GM19395 (cell line): Measurements from ENCODE around the gene SLCO3A1.

ENCODE experiments used
- ATAC-seq: cut with Tn5 transposase; IDR thresholded peaks from one replicate; pipeline ENCODE4 v1.9.1; 2021; ENCODE audit warnings: mild to moderate bottlenecking, moderate library complexity; ENCODE audit not compliant: unreplicated experiment

SLCO3A1 gene

DNA sequence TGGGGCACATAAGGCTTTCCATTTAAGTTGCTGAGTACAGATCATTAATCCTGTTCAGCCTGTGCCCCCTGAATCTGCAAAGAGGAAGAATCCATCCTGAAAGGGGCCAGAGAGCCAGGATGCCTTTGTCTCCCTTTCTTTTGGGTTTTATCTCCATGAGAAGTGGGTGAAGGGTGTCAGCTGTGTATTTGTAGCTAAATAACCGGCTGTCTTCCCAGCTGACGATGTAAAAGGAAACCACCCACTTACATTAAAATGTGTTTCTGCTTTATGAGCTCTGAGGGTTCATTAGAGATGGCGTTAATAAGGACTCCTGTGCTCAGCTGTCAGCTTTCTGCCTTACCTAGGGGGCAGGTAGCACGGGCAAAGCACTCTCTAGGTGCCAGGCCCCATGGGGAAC, 83.4 kb downstream of the SLCO3A1 start:
- ATAC-seq = no peak

DNA sequence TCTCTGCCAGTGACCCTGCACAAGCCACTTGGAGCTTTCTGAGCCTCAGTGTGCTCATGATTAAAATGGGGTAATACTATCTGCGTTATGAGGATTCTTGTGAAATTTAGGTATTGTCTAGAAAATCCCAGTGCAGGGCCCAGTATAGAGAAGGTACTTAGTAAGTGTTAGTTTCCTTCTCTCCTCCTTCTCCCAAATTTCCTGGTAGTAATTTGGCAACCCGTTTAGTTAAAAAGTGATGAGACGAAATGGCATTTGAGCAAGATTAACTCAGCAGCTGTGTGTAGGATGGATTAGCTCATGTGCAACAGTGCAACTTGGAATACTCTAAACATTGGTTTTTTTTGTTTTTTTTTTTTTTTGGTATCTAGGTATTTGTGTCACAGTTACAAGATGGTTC, 84.6 kb downstream of the SLCO3A1 start:
- ATAC-seq = no peak

DNA sequence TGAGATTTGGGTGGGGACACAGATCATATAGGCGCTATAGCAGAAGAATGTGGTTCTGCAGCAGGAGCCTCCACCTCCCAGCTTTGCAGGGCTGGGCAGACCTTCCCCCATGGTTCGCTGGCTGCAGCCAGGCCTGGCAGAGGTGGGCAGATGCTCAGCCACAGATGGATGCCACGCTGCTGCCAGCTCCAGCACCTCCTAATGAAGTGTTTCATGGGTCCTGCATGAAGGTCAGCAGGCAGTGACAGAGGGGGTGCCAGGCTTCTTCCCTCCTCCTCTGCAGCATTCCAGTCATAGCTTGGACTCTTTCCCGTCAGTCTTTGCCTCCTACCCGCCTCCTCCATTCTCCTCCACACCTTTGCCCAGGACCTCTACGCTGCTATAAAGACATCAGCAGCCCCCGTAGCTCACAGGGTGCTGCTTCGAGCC, 85.9 kb downstream of the SLCO3A1 start:
- ATAC-seq = no peak

DNA sequence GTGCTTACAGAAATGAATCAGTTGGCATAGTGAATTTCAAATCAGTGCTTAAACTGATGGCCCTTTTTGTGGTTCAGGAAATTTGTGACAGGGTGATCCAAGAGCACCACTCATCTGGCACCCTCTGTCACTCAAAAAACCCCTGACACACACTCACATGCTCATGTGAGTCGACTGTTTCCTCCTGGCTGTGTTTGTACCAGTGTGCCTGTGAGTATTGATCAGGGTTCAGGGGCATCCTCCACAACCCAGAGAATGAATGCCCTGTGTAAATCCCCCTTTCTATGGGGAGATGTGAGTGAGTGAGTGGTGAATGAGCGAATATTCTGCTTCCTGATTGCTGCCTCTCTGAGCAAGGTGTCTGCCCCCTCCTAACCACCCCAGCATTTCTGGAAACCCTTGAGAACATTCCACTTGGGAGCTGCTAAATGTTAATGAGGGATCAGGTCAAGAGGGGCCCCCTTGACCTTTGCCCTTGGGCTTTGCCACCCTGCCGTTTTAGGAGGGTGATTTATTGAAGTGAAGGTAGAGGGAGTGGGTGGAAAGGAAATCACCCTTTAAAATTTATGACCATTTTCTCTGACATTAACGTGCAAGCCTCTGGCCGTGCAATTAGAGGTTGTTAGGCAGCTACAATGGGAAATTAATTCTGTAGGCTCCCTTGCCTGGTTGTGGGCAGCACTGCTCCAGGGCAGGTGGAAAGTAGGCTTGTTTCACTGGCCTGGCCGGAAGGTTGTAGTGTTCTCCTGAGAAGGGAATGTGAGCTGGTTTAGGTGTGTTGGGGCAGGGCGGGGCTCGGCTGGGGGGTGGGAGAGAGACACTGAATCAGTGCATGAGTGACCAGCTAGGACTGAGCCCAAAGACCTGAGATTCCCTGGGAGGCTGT, 87.2 kb downstream of the SLCO3A1 start:
- no peak for ATAC-seq

DNA sequence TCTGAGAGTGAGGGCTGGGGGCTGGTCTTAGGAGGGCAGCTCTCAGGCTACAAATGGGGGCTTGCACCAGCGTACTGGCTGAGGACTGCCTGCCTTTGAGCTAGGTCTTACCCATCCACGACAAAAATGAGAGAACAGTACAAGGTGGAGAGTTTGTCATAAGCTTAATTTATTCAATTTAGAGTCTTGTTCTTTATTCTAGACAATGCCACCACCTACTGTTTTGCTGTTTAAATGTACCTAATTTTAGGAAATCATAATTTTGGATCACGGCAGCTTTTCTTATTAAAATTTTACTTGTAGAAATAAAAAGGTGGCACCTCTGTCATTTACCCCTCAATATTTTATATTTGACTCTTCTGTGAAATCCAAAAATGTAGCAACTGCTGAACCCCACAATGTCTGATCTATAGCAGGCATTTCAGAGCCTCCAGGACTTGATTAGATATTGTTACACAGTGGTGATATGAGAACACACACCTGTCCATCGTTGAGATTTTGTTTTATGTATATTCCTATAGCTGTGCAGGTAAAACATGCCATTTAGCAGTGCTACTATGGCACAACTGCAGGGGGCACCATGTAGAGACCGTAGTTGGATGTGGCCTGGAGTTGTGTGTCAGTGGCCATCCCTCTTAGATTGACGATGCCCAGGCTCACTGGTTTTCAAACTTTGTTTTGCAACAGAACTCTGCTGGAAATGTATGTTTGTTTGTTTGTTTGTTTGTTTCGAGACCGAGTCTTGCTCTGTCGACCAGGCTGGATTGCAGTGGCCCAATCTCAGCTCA, 88.6 kb downstream of the SLCO3A1 start:
- no peak for ATAC-seq

DNA sequence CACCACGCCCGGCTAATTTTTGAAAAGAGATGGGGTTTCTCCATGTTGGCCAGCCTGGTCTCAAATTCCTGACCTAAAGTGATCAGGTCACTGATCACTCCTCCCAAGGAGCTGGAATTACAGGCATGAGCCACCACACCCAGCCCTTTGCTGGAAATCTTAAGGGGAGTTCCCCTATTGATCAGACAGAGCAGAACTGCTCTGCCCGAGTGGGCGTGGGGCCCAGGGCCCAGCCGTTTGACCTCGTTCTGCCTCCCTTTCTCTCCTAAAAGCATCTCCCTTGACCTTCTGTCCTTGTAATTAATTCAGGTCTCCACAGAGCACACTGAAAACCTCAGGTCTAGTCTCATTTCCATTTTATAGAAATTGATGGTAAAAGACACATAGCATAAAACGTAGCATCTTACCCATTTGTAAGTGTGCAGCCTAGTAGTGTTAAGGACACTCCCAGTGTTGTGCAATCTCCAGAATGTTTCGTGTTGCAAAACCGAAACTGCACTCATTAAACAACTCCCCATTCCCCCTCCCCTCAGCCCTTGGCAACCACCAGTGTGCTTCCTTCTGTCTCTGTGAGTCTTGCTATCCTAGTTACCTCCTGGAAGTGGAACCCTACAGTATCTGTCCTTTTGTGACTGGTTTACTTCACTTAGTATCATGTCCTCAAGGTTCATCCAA, 89.3 kb downstream of the SLCO3A1 start:
- peak; percentile 79 for ATAC-seq

DNA sequence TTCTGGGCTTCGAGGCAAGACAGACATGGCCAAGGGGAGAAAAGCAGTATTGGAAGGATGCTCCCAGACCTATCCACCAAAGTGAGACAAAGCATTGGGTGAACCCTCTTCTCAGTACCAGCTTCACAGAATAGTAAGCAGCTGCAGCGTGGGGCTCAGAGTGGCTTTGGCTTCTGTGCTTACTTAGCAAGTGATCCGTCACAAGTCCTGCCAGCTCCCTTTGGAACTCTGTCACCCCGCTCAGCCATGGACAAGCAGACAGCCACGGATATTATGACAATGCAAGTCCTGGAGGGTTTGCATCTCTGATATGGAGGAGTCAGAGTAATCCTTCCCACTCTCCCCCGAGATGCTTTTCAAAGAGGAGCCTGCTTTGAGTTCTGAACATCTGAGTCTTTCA, 90.8 kb downstream of the SLCO3A1 start:
- no peak for ATAC-seq

DNA sequence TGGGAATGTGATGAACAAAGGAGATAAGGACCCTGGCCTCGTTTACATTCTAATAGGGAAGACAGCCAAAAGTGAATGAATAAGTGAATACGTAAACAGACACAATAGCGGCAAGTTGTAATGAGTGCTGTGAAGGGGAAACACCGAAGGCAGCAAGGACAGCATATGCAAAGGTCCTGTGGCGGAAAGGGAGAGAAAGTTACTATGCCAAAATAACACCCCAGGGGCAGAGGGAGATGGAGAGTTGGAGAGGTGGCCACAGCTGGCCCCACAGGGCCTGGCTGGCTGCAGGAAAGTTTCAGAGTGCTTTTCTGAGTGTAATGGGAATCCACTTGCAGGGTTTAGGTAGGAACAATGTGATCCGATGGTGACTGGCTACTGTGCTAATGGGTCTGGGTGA, 91.9 kb downstream of the SLCO3A1 start:
- ATAC-seq = no peak

DNA sequence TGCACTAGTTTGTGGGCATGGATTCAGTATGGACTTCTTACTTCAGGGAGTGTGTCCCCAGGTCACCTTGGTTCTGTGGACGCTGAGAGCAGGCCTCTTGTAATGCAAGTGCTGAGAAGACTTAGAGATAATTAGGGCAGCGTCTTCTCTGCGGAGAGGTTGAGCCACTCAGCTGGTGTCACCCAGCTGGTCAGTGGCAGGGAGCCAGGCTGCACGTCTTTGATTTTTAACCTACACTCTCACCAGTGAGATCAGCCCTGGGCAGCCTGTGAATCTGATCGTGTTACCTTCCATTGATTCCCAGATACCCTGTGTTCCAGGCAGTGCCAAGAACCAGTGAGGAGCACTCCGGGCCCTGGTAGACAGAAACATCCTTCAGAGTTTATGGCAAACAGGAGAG, 92.6 kb downstream of the SLCO3A1 start:
- ATAC-seq = no peak

DNA sequence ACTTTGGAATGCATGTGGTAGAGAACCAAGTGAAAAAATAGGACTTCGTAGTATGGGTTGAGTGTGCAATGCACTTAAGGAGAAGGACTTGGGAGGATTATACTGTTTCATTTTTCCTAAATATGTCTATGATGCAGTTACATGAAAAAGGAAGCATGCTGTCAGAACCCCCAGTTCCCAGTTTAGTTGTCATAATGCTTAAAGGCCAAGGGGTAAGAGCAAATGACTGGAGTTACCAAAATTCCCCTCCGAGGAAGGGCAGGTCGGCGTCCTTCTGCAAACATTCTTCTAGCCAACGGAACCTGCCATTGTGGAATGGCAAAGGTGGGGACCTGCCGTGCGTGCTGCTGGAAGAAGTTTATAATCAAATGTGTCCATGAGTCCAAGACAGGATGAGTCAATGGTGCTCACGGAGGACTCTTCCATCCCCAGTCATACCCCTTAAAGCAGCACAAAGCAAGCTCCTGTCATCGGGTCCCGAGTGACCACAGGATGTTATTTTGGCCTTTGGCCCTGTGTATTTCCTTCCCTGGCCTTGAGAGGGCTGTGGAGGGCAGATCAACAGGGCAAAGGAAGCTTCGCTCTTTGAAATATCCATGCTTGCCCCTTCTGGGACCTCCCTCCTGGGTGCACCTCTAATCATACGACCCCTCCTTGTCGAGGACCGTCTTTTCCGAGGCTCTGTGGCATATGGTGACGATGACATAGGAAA, 93.2 kb downstream of the SLCO3A1 start:
- ATAC-seq = no peak

DNA sequence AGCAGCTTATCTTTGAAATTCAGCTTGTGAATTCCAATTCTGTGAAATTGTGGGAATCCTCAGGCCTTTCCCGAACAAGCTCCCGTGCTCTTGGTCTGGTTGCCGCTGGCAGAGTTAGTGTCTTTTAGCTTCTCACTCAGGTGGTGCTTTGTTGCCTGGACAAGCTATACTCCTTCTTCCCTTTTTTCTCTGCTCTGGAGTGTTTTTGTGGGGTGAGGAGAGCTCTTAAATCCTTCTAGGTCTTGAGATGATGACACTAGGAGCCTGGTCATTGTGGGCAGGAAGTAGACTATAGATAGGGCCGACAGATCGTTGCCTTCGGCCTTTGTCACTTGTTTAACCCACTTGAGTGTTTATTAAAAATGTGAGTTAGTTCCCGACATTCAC, 93.8 kb downstream of the SLCO3A1 start:
- ATAC-seq = no peak

DNA sequence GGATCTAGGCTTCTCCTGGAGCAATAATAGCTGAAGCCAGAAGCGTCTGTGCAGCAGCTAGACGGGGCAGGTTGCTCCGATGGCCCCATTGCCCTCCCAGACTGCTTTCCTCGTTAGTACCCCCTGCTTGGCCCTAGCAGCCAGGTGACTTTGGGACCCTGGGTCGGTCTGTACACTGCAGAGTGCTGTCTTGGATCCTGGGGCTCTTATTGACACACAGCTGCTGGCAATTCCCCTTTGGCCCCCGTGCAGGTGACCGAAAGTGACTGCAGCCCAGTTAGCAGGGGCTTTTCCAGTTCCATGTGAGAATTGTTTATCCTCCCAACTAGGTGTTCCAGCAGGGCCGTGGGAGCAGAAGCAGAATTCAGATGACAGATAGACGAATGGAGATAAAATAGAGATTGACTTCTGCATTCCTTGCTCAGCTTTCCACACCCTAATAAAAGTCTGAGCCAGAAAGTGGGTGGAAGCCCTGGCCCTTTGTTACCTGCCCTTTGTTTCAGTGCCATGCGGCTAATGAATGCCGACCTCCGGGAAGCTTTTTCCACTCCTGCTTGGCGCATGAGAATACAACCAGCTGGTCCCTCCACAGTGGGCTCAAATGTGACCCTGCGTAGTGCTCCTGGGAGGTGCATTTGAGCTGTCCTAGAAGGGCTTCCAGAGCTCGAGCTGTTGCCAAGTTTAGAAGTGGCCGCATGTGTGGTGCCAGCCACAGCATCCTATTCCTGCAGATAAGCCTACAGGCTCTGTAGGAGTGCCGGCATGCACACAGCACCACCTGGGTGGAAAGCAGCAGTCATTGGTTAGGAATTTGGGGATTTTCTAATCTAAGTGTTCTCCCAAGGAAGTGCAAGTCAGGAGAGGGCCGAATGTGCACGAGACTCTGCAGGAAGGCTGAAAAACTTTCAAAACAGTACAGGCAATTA, 94.4 kb downstream of the SLCO3A1 start:
- no peak for ATAC-seq

DNA sequence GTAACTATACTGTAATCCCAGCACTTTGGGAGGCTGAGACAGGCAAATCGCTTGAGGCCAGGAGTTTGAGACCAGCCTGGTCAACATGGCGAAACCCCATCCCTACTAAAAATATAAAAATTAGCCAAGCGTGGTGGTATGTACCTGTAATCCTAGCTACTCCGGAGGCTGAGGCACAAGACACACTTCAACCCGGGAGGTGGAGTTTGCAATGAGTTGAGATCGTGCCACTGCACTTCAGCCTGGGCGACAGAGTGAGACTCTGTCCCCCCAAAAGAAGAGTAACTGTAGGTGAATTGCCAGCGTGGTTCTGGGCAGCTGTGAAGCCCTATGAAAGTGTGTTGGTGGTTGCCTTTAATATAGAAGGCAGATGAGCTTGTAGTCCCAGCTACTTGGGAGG, 95.9 kb downstream of the SLCO3A1 start:
- no peak for ATAC-seq

DNA sequence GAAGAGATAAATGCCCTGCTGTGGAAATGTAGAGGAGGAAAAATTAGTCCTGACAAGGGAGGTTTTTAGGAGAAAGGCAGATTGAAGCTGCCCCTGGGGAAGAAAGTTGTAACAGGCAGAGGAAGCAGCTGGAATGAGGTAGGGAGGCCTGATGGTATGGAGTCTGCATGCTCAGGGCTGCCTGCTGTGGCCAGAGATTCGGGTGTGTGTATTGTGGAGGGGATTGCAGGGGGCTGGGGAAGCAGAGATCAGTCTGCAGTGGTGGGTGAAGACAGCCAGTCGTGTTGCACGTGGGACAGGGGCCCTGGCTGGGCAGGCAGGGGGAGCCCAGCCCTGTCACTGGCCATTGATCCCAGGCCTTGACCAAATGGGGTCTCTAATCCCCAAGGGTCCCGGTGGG, 96.5 kb downstream of the SLCO3A1 start:
- no peak for ATAC-seq

DNA sequence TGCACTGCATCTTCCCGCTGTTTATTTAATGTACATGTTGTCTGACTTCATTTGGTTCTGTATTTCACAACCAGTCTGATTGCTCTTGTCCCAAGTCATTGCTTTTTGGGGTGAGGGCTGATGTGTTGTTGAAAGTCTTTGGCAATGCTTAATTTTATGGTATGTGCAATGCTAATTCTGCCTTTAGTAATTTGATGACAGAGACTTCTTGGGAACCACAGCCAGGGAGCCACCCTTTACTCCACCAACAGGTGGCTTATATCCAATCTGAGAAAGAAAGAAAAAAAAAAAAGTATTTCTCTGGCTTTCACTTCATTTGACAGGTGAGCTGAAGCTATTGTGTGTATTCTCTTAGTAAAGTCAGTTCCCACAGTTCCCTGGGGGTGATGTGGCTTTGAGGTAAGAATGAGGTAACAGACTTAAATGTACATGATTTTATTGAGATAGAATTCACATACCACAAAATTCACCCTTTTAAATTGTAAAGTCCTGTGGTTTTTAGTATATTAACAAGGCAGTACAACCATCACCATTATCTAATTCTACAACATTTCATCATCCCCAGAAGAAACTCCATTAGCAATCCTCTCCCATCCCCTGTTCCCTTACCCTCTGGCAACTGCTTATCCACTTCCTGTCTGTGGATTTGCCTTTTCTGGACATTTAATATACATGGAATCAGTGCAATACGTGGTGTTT, 97.3 kb downstream of the SLCO3A1 start:
- no peak for ATAC-seq

DNA sequence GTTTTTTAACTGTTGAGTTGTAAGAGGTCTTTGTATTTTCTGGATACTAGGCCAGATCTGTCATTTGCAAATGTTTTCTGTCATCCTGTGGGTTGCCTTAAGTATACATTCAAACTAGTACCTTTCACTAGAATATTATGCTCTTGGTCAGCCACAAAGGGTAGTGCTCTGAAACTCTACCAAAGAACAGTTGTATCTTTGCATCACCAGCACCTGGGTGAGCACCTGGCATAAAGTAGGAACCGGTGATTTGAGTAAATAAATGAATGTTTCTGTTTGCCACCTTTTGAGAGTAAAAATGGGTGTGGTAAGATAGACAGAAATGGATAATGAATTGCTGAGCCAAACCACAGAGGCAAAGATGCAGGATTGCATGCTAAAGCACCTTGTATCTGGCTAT, 98.7 kb downstream of the SLCO3A1 start:
- ATAC-seq = no peak

DNA sequence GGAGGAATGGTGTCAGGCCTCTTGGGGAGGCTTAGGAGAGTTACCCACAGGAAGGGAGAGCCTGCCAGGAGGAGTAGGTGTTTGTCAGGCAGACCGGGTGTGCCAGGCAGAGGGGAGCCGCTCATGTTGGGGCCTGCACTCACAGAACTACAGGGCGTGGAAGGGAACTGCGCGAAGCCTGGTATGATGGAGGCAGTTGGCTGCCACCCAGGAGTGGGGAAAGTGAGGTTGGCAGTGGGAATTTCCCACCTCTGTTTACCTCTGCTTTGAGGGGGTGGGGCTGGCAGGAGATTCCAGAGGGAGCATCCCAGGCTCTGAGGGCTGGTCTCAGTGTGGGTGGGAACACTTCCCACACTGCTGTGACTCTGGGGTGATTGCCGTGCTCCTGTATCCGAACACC, 99.9 kb downstream of the SLCO3A1 start:
- ATAC-seq = no peak

DNA sequence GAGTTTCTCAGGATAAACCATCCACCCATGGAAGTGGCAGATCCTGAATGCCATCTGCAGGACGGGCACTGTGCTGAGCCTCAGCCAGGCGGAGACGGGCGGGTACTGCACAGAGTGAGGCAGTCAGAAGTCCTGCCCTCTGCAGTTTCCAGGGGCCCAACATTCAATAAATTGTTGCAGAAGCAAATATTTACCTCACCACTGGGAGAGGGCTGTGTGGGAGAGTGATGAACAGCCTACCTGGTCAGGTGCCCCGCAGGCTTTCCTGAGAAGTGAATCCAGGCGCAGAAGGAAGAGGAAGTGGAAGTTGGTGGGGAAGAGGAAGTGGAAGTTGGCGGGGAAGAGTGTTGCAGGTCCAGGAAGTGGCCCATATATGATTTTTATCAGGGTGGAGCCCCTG, 100.8 kb downstream of the SLCO3A1 start:
- ATAC-seq = no peak

DNA sequence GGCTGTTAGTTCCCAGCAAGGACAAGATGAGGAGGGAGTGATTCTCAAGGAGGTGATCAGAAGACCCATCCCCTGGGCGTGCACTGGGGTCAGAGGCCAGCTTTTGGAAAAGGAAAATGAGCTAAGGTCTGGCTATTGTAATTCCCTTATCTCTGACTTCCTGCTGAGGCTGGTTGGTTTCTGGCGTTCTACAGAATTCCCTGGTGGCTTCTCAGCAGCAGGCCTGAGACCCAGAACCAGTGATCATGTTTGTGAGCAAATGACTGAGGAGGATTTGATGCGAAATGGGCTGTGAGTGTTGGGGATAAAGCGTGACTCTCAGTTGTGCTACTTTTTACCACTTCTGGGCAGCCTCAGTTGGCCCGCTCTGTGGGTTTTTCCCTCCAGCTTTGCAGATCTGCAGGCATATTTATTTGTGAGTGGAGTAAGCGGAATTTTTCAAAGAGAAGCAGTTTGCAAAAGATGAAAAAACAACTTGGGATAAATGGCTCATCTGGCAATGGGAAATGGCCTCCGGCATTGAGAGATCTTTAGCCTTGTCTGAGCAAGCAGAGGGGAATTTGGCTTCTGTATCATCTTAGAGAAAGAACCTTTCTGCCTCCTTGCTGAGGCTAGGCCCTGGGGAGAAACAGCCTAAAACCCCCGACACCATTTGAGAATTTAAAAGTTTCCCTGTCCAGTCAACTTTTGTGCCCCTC, 102.7 kb downstream of the SLCO3A1 start:
- no peak for ATAC-seq
